Upper lobe of left lung (tissue), 6 donors: ENCODE results near the gene CUEDC1. TPM values are rescaled to one million over a fixed set of nuclear protein-coding genes. Genes with fewer than 3 reads are reported as not detected.
A peak's percentile ranks its signal among the peaks of the same experiment; 100 is the strongest.
"Not testable (repeated sequence)": the region's sequence is repeated elsewhere in the genome, so short reads cannot be mapped to it uniquely, and the experiment has no call there.

ENCODE experiments used
- ATAC-seq, 2 donors: fragments of 200-7000 bp; cut with Tn5 transposase; one replicate each; pipeline ENCODE4 v1.9.1; 2022; ENCODE audit warnings: mild to moderate bottlenecking in 2 of 2, moderate library complexity in 2 of 2; ENCODE audit not compliant: low FRiP score in 2 of 2
- DNase-seq, 2 donors: peaks; one replicate each; pipeline ENCODE4 v3.0.0-alpha.2; 2019 to 2020
- H3K27ac ChIP-seq, 4 donors: fragments of 200-600 bp; sonication (generic); one replicate each; pipeline ENCODE4 v1.5.1; 2016 to 2019
- H3K27me3 ChIP-seq, 4 donors: fragments of 200-600 bp; sonication (generic); one replicate each; pipeline ENCODE4 v1.5.1; 2017 to 2019
- H3K36me3 ChIP-seq, 4 donors: fragments of 200-600 bp; sonication (generic); one replicate each; pipeline ENCODE4 v1.5.1; 2016 to 2019
- H3K4me1 ChIP-seq, 4 donors: fragments of 200-600 bp; sonication (generic); one replicate each; pipeline ENCODE4 v1.5.1; 2018 to 2019
- H3K4me3 ChIP-seq, 4 donors: fragments of 200-600 bp; sonication (generic); one replicate each; pipeline ENCODE4 v1.5.1; 2017 to 2019; ENCODE audit warnings: mild to moderate bottlenecking in 2 of 4, moderate library complexity in 1 of 4
- H3K9me3 ChIP-seq, 4 donors: fragments of 200-600 bp; sonication (generic); one replicate each; pipeline ENCODE4 v1.5.1; 2018 to 2019
- EP300 ChIP-seq, 4 donors: sonication (generic); formaldehyde crosslinking; IDR thresholded peaks; one replicate each; pipeline ENCODE4 v1.5.1; 2017; ENCODE audit warnings: antibody characterized with exemption in 4 of 4, control low read depth in 2 of 4
- POLR2A ChIP-seq, 4 donors: fragments of 450-650 bp; IDR thresholded peaks; one replicate each; pipeline ENCODE4 v1.5.1; 2016 to 2017; ENCODE audit warnings: antibody characterized with exemption in 4 of 4, mild to moderate bottlenecking in 2 of 4
- POLR2AphosphoS5 ChIP-seq, 2 donors: sonication (generic); formaldehyde crosslinking; IDR thresholded peaks; one replicate each; pipeline ENCODE4 v1.5.1; 2017; ENCODE audit warnings: antibody characterized with exemption in 2 of 2
- WGBS, 2 donors: methylation state at CpG; one replicate each; pipeline ENCODE4 v1.1.5; 2017 to 2018; 5-methylcytosine and 5-hydroxymethylcytosine counted together
- total RNA-seq, 6 donors: library from RNA; depleted of rRNA in 4 of 6; stranded (reverse); fragments of >200 nt in 4 of 6; gene quantifications; one replicate each; pipeline versions ENCODE4 v1.1.0 to v1.2.1, GENCODE V29; 2016 to 2021
- TF ChIP-seq, protein P1 (sequence below), 6 experiments: fragments of 450-650 bp in 4 of 6; fragments of 200-600 bp in 2 of 6; sonication (generic) in 2 of 6; IDR thresholded peaks; one replicate each; pipeline ENCODE4 v1.5.1; 2016 to 2019; ENCODE audit warnings: antibody characterized with exemption in 6 of 6
- donor health status: DM: no; HTN: no; CAD: no; lungs with moderate emphysema.
- donor health status: DM: no; HTN: yes; CAD: no; lungs with severe emphysema.

CUEDC1 gene
- total RNA-seq, 6 donors from 2014 or later = 33.3 to 119 (median 54.4) TPM

DNA sequence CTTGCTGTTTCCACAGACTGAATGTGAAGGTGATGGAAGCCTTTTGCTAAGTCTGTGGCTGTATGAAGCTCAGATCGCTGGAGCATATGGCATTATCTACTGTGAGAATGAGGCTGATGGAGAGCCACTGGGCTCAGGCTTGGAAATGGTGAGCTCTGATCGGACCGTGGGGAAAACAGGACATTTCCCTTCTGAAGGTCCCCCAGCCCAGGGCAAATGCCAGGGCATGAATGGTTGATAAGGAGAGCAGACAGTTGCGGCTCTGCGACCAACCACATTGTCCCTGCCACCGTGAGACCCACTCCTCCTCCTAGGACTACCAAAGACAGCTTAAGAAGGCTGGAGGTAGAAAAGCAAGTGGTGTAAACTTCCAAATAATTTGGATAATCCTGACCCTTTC lies 4.7 kb upstream of the CUEDC1 start:
- no peaks in the 10 kb centered on the region for H3K27me3 ChIP-seq
- DNase-seq (no peak), ATAC-seq (no peak)
- no peak overlapping the region for H3K4me3 ChIP-seq
- H3K27ac ChIP-seq = no peak overlapping the region
- H3K4me1 ChIP-seq = peaks cover 10 to 12% (median 11%) of the 10 kb centered on the region in 4 donors
- TF ChIP-seq POLR2AphosphoS5 (IDR thresholded peaks at IDR 0.05) = no peak
- no peak for TF ChIP-seq EP300 (IDR thresholded peaks at IDR 0.05)
- TF ChIP-seq POLR2A (IDR thresholded peaks at IDR 0.05) = no peak
- TF ChIP-seq, protein P1, sequence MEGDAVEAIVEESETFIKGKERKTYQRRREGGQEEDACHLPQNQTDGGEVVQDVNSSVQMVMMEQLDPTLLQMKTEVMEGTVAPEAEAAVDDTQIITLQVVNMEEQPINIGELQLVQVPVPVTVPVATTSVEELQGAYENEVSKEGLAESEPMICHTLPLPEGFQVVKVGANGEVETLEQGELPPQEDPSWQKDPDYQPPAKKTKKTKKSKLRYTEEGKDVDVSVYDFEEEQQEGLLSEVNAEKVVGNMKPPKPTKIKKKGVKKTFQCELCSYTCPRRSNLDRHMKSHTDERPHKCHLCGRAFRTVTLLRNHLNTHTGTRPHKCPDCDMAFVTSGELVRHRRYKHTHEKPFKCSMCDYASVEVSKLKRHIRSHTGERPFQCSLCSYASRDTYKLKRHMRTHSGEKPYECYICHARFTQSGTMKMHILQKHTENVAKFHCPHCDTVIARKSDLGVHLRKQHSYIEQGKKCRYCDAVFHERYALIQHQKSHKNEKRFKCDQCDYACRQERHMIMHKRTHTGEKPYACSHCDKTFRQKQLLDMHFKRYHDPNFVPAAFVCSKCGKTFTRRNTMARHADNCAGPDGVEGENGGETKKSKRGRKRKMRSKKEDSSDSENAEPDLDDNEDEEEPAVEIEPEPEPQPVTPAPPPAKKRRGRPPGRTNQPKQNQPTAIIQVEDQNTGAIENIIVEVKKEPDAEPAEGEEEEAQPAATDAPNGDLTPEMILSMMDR (IDR thresholded peaks at IDR 0.05) = no peak
- WGBS, 2 donors = 89 to 91% methylated on average over 6 of the region's 6 CpGs
- no peaks in the 10 kb centered on the region for H3K36me3 ChIP-seq
- H3K9me3 ChIP-seq = no peaks in the 10 kb centered on the region

DNA sequence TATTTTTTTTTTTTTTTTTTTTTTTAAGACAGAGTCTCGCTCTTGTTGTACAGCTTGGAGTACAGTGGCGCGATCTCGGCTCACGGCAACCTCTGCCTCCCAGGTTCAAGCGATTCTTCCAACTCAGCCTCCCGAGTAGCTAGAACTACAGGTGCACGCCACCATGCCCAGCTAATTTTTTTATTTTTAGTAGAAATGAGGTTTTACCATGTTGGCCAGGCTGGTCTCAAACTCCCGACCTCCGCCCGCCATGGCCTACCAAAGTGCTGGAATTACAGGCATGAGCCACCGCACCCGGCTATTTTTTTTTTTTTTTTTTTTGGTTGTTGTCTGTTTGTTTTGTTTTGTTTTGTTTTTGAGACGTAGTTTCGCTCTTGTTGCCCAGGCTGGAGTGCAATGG lies 3.2 kb upstream of the CUEDC1 start:
- 96 to 97% methylated on average over 15 of the region's 15 CpGs for WGBS, 2 donors
- not testable (repeated sequence) for H3K4me3 ChIP-seq, H3K9me3 ChIP-seq, H3K27ac ChIP-seq, ATAC-seq, H3K36me3 ChIP-seq, H3K27me3 ChIP-seq
- DNase-seq = peak in 1 of 2 donors; percentile 11
- H3K4me1 ChIP-seq = peaks cover 15 to 26% (median 21%) of the 10 kb centered on the region in 4 donors

DNA sequence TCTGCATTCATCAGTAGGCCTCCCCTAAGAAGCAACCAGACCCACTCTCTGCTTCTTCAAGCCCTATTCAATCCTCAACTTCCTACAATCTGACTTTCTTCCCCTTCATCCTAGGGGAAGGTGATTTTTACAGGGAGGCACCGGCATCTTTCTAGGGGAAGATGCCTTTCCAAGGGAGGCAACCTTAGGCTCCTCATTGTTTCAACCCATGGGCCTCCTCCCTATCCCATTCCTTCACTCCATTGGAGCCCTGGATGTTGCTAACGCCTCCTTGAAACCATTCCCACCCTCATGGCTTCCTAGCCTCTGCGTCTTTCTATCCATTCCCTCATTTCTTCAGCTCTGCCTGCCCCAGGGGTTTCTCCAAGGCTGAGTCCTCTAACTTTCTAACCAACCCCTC lies 2.7 kb upstream of the CUEDC1 start:
- no peaks in the 10 kb centered on the region for H3K9me3 ChIP-seq
- DNase-seq (no peak), ATAC-seq (no peak)
- WGBS, 2 donors = 91 to 94% methylated on average over 3 of the region's 3 CpGs
- no peaks in the 10 kb centered on the region for H3K36me3 ChIP-seq
- H3K27ac ChIP-seq = no peak overlapping the region
- H3K27me3 ChIP-seq = no peaks in the 10 kb centered on the region
- TF ChIP-seq POLR2A (IDR thresholded peaks at IDR 0.05) (no peak), EP300 (IDR thresholded peaks at IDR 0.05) (no peak), POLR2AphosphoS5 (IDR thresholded peaks at IDR 0.05) (no peak)
- TF ChIP-seq, protein P1 (IDR thresholded peaks at IDR 0.05) = no peak
- no peak overlapping the region for H3K4me3 ChIP-seq
- peaks cover 15 to 31% (median 26%) of the 10 kb centered on the region in 4 donors for H3K4me1 ChIP-seq

DNA sequence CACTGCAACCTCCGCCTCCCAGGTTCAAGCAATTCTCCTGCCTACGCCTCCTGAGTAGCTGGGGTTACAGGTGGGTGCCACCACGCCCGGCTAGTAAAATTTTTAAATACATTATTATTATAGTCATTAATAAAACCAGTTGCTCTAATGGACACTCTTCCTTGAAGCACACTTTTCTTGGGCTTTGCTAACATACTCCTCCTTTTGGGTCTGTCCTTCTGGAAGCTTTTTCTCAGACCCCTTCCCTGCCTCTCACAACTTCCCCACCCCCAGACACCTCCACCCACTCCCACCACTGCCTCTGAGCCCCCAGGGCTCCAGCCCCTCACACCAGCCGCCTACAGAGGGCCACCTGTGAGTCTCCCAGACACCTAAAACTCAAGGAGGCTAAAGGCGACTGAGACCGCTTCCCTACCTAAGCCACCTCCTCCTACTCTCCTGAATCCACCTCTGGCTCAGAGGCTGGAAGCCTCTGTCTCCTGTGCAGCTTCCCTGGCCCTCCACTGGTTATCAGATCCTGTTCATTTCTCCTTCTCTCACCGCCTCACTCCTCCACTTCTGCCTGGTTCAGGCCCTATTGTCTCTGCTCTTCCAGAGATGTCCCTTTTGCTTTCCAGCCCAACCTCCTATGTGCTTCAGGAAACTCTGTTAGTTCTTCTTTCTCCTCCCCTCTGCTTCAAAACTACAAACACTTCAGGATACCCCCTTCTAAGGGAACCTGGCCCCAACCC lies 2.1 kb upstream of the CUEDC1 start:
- Histone ChIP-seq H3K27me3 (no peaks in the 10 kb centered on the region), H3K36me3 (no peaks in the 10 kb centered on the region), H3K9me3 (no peaks in the 10 kb centered on the region), H3K27ac (no peak overlapping the region), H3K4me1 (peaks cover 15 to 37% (median 28%) of the 10 kb centered on the region in 4 donors), H3K4me3 (no peak overlapping the region)
- DNase-seq = peak; percentile 3 to 38
- WGBS, 2 donors = 94 to 97% methylated on average over 8 of the region's 8 CpGs
- TF ChIP-seq POLR2AphosphoS5 (IDR thresholded peaks at IDR 0.05) = no peak
- TF ChIP-seq, protein P1 (IDR thresholded peaks at IDR 0.05) = no peak
- no peak for TF ChIP-seq POLR2A (IDR thresholded peaks at IDR 0.05)
- no peak for TF ChIP-seq EP300 (IDR thresholded peaks at IDR 0.05)
- no peak for ATAC-seq

DNA sequence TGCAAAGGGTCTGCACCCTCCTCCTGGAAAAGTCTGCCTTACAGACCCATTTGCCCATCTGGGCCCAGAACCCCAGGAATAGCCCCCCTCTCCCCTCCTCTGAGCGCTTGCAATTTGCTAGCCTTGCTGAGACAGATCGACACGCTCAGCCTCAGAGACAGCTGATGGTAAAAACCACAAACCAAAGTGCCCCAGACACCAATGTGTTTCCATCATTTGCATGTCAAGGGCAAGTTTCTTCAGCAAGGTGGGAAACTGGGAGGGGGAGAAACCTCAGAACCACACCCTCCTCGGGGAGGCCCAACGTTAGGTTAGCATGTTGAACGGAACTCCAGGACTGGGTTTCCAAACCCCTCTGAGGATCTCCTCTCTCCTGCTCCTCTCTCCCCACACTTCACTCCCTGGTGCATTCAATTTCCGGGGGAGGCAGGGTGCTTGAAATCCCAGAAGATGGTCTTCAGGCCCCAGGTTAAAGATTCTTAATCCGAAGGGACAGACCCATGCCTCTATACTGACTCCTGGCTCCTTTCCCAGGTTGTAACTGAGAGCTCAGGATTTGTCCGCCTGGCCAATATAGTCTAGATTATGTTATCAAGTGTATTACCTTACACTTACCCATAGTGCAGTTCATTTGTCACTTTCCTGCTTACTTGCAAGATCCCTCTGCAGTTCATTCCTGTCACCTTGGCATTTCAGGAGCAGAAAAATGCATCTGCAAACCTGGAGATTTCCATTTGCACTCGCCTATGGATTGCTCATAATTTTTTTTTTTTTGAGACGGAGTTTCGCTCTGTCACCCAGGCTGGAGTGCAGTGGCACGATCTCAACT lies 1.3 kb upstream of the CUEDC1 start:
- no peak overlapping the region for H3K27ac ChIP-seq
- no peaks in the 10 kb centered on the region for H3K36me3 ChIP-seq
- H3K27me3 ChIP-seq = no peaks in the 10 kb centered on the region
- TF ChIP-seq POLR2AphosphoS5 (IDR thresholded peaks at IDR 0.05) = no peak
- TF ChIP-seq POLR2A (IDR thresholded peaks at IDR 0.05) = no peak
- TF ChIP-seq EP300 (IDR thresholded peaks at IDR 0.05) = no peak
- TF ChIP-seq, protein P1 (IDR thresholded peaks at IDR 0.05) = no peak
- H3K4me1 ChIP-seq = peaks cover 19 to 45% (median 30%) of the 10 kb centered on the region in 4 donors
- H3K4me3 ChIP-seq = no peak overlapping the region
- DNase-seq (no peak), ATAC-seq (no peak)
- WGBS, 2 donors = 54 to 67% methylated on average over 12 to 13 of the region's 13 CpGs
- H3K9me3 ChIP-seq = no peaks in the 10 kb centered on the region
